AG04450 (cell line): ENCODE data around the gene NFIX. TPM values are rescaled to one million over a fixed set of nuclear protein-coding genes. Genes with fewer than 3 reads are reported as not detected.

ENCODE experiments used
- CTCF ChIA-PET: fragments of 300-600, 350-600 bp; formaldehyde crosslinking; extraction: SDS; loops from one replicate; lab custom pipeline; 2022; ENCODE audit warnings: antibody characterized with exemption, inconsistent platforms; lab: Charles Lee
- POLR2A ChIA-PET: fragments of 350-600 bp; formaldehyde crosslinking; extraction: SDS; loops from one replicate; lab custom pipeline; 2021; ENCODE audit warnings: antibody characterized with exemption, inconsistent platforms; lab: Yijun Ruan, JAX
- DNase-seq: peaks from one replicate; pipeline ENCODE4 v3.0.0-alpha.2; 2011; ENCODE audit warnings: low read depth, low spot score
- H3K27ac ChIP-seq: one replicate; pipeline ENCODE4 v1.5.1; 2012; ENCODE audit warnings: low read depth, low read length, control low read depth
- H3K27me3 ChIP-seq: one replicate; pipeline ENCODE4 v1.6.0; 2012; ENCODE audit warnings: low read length; ENCODE audit not compliant: control insufficient read depth, insufficient read depth
- H3K4me3 ChIP-seq: 2 replicates; pipeline ENCODE4 v1.5.1; 2011; ENCODE audit warnings: mild to moderate bottlenecking, low read depth, low read length, control low read depth
- H3K9me3 ChIP-seq: 2 replicates; pipeline ENCODE4 v1.5.1; 2012; ENCODE audit warnings: low read length; ENCODE audit not compliant: control insufficient read depth, insufficient read depth
- polyA plus RNA-seq: library from polyadenylated mRNA; depleted of rRNA; stranded (reverse); fragments of >200 nt; gene quantifications from 2 replicates; pipeline ENCODE4 v1.2.3, GENCODE V29; 2011; rRNA removed
- TF ChIP-seq, protein P1 (sequence below): IDR thresholded peaks from 2 replicates; pipeline ENCODE4 v1.5.1; 2011; ENCODE audit warnings: low read depth, low read length, control low read depth, inconsistent platforms

NFIX gene
- polyA plus RNA-seq, 1 experiment, result 15.1 TPM

DNA sequence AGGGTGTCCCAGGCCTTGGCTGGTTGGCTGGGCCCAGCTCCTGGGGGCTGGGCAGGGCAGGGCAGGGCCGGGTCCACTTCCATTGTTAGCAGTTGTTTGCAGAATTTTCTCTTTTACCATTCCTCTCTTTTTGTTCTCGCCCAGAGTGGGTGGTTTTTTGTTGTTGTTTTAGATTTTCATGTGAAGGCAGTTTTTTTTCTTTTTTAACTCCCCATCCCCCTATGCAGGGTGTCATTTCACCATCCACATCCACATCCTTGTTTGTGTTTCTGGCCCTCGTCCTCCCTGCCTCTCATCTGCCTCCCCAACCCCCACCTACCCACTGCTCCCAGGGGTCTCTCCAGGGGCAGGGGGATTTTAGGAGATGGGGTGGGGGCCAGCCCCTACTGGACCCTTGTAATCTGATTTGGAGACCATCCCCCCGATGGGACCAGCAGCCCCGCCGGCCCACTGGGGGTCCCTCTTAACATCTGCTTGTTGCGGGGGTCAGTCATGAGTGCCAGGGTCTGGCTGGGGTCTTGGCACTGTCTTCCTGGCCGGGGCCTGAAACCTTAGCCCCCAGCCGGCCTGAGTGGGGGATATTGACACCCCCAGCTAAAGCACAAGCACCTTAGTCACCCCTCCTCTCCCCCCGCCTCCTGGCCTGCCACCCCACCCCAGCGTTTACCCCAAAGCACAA, 144.5 kb downstream of the NFIX start:
- no peak for DNase-seq

DNA sequence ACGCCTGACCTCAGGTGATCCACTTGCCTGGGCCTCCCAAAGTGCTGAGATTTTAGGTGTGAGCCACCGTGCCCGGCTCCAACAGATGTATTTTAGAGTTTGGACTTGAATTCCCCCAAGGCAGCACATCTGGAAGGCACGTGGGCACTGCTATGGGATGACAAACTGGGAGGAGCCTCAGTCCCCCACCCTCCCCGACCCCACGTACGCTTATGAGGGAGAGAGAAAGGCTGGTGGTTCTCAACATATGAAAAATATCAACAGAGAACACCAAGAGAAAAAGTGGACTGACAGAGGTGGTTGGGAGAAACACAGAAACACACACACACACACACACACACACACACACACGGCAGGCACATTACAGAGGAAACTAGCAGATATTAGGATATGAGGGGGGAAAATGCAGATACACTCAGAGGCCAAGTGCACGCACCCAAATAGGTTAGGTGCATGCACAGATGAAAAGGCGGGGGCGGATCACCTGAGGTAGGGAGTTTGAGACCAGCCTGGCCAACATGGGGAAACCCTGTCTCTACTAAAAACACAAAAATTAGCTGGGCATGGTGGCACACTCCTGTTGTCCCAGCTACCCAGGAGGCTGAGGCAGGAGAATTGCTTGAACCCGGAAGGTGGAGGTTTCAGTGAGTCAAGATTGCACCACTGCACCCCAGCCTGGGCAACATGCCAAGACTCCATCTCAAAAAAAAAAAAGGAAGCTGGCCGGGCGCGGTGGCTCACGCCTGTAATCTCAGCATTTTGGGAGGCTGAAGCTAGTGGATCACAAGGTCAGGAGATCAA, 151.7 kb downstream of the NFIX start:
- DNase-seq, result no peak
- no peak overlapping the region for H3K27ac ChIP-seq
- CTCF ChIA-PET, result interaction anchor here (0.6 to 1.9 kb wide), 2 partner anchors 85 to 169 kb away, joined by 3 to 6 read pairs; no protein-coding TSS in a partner anchor
- TF ChIP-seq, protein P1, sequence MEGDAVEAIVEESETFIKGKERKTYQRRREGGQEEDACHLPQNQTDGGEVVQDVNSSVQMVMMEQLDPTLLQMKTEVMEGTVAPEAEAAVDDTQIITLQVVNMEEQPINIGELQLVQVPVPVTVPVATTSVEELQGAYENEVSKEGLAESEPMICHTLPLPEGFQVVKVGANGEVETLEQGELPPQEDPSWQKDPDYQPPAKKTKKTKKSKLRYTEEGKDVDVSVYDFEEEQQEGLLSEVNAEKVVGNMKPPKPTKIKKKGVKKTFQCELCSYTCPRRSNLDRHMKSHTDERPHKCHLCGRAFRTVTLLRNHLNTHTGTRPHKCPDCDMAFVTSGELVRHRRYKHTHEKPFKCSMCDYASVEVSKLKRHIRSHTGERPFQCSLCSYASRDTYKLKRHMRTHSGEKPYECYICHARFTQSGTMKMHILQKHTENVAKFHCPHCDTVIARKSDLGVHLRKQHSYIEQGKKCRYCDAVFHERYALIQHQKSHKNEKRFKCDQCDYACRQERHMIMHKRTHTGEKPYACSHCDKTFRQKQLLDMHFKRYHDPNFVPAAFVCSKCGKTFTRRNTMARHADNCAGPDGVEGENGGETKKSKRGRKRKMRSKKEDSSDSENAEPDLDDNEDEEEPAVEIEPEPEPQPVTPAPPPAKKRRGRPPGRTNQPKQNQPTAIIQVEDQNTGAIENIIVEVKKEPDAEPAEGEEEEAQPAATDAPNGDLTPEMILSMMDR, result no peak
- H3K4me3 ChIP-seq, result no peak overlapping the region
- H3K27me3 ChIP-seq, result no peaks in the 10 kb centered on the region
- peaks cover under 1% of the 10 kb centered on the region; the same call in 1 of the 2 replicates for H3K9me3 ChIP-seq
- POLR2A ChIA-PET, result interaction anchor here (0.6 to 0.7 kb wide), 2 partner anchors 9 to 121 kb away, joined by 3 read pairs; no protein-coding TSS in a partner anchor

More for the DNA sequence above, 144.5 kb downstream of the NFIX start:
- ChIA-PET CTCF (no interaction called here), POLR2A (no interaction called here)
- H3K4me3 ChIP-seq, result no peak overlapping the region
- H3K27ac ChIP-seq, result no peak overlapping the region
- no peaks in the 10 kb centered on the region for H3K27me3 ChIP-seq
- no peaks in the 10 kb centered on the region; the same call in 1 of the 2 replicates for H3K9me3 ChIP-seq
- TF ChIP-seq, protein P1, result no peak

Other genes with a start within 250 kb of the NFIX start
- not detected in 2 replicates for gene BEST2, start 243.7 kb upstream of the NFIX start, polyA plus RNA-seq
- 5.5 and 6.4 TPM in 2 replicates for gene HOOK2, start 219.9 kb upstream of the NFIX start, polyA plus RNA-seq
- gene JUNB, start 204.0 kb upstream of the NFIX start, polyA plus RNA-seq, result 24.1 and 44.3 TPM in 2 replicates
- gene PRDX2, start 193.7 kb upstream of the NFIX start, polyA plus RNA-seq, result 187 and 237 TPM in 2 replicates
- 1.6 and 2.4 TPM in 2 replicates for gene THSD8, start 193.4 kb upstream of the NFIX start, polyA plus RNA-seq
- 11.6 and 11.7 TPM in 2 replicates for gene RNASEH2A, start 188.9 kb upstream of the NFIX start, polyA plus RNA-seq
- not detected in 2 replicates for gene RTBDN, start 160.9 kb upstream of the NFIX start, polyA plus RNA-seq
- 0.47 and 0.52 TPM in 2 replicates for gene MAST1, start 157.0 kb upstream of the NFIX start, polyA plus RNA-seq
- gene DNASE2, start 114.0 kb upstream of the NFIX start, polyA plus RNA-seq, result 28.9 and 39.5 TPM in 2 replicates
- gene KLF1, start 108.3 kb upstream of the NFIX start, polyA plus RNA-seq, result not detected in 2 replicates
- gene GCDH, start 104.3 kb upstream of the NFIX start, polyA plus RNA-seq, result 11.4 and 14.0 TPM in 2 replicates
- not detected in 2 replicates for gene SYCE2, start 76.2 kb upstream of the NFIX start, polyA plus RNA-seq
- gene FARSA, start 61.8 kb upstream of the NFIX start, polyA plus RNA-seq, result 13.5 and 23.0 TPM in 2 replicates
- 1,597 and 1,650 TPM in 2 replicates for gene CALR, start 56.9 kb upstream of the NFIX start, polyA plus RNA-seq
- gene RAD23A, start 49.6 kb upstream of the NFIX start, polyA plus RNA-seq, result 36.2 and 41.4 TPM in 2 replicates
- gene GADD45GIP1, start 38.3 kb upstream of the NFIX start, polyA plus RNA-seq, result 31.6 and 35.1 TPM in 2 replicates
- gene DAND5, start 25.9 kb upstream of the NFIX start, polyA plus RNA-seq, result not detected in 2 replicates
- gene LYL1, start 107.4 kb downstream of the NFIX start, polyA plus RNA-seq, result 0.11 and 0.29 TPM in 2 replicates
- 17.3 and 21.0 TPM in 2 replicates for gene TRMT1, start 121.3 kb downstream of the NFIX start, polyA plus RNA-seq
- gene NACC1, start 122.8 kb downstream of the NFIX start, polyA plus RNA-seq, result 43.4 and 76.4 TPM in 2 replicates
- gene STX10, start 154.9 kb downstream of the NFIX start, polyA plus RNA-seq, result 47.9 and 57.6 TPM in 2 replicates
- gene IER2, start 154.9 kb downstream of the NFIX start, polyA plus RNA-seq, result 15.3 and 21.3 TPM in 2 replicates